HEK293 (cell line): ENCODE measurements around the gene NXPH2.

ENCODE experiments used
- CTCF ChIA-PET: fragments of 350-600 bp; formaldehyde crosslinking; extraction: SDS; loops from one replicate; lab custom pipeline; 2021; ENCODE audit warnings: antibody characterized with exemption; lab: Yijun Ruan, JAX
- POLR2A ChIA-PET: fragments of 300-600 bp; formaldehyde crosslinking; extraction: SDS; loops from one replicate; lab custom pipeline; 2020; ENCODE audit warnings: antibody characterized with exemption, inconsistent platforms; lab: Yijun Ruan, JAX
- H3K27ac ChIP-seq: fragments of 200-500 bp; sonication (Bioruptor generic); 2 replicates; pipeline ENCODE4 v1.5.1; 2014; ENCODE audit warnings: low read depth, low read length, control low read depth, inconsistent platforms; ENCODE audit errors: extremely low read depth
- H3K36me3 ChIP-seq, 2 experiments: fragments of 200-500 bp in 1 of 2; sonication (Bioruptor generic) in 1 of 2; 1 replicate in 1 of 2; 2 replicates in 1 of 2; pipeline ENCODE4 v1.5.1; 2014 to 2017; ENCODE audit warnings: inconsistent platforms in 2 of 2, low read length in 2 of 2; ENCODE audit not compliant: control insufficient read depth in 2 of 2, insufficient read depth in 1 of 2
- H3K4me1 ChIP-seq: fragments of 200-500 bp; sonication (Bioruptor generic); 2 replicates; pipeline ENCODE4 v1.5.1; 2014; ENCODE audit warnings: mild to moderate bottlenecking, low read length, inconsistent platforms; ENCODE audit not compliant: control insufficient read depth, insufficient read depth
- H3K4me3 ChIP-seq: 2 replicates; pipeline ENCODE4 v1.5.1; 2011; ENCODE audit warnings: low read depth, mild to moderate bottlenecking, control low read depth, low read length, moderate library complexity
- H3K9me3 ChIP-seq: fragments of 200-500 bp; sonication (Bioruptor generic); 2 replicates; pipeline ENCODE4 v1.5.1; 2014; ENCODE audit warnings: low read depth, low read length, inconsistent platforms; ENCODE audit not compliant: control insufficient read depth, insufficient read depth
- BCL11A ChIP-seq: fragments of 450-650 bp; formaldehyde crosslinking; IDR thresholded peaks from 2 replicates; pipeline ENCODE4 v1.5.1; 2016; ENCODE audit warnings: low read depth, missing biosample characterization, missing genetic modification characterization
- BCL6B ChIP-seq: fragments of 450-650 bp; formaldehyde crosslinking; IDR thresholded peaks from 2 replicates; pipeline ENCODE4 v1.5.1; 2017; ENCODE audit warnings: missing biosample characterization, missing genetic modification characterization
- HIC1 ChIP-seq: fragments of 450-650 bp; formaldehyde crosslinking; IDR thresholded peaks from 2 replicates; pipeline ENCODE4 v1.5.1; 2016; ENCODE audit warnings: missing biosample characterization, missing genetic modification characterization
- INSM2 ChIP-seq: fragments of 450-650 bp; formaldehyde crosslinking; IDR thresholded peaks from 2 replicates; pipeline ENCODE4 v1.5.1; 2016; ENCODE audit warnings: missing biosample characterization, missing genetic modification characterization
- KLF1 ChIP-seq: fragments of 450-650 bp; formaldehyde crosslinking; IDR thresholded peaks from 2 replicates; pipeline ENCODE4 v1.5.1; 2016; ENCODE audit warnings: missing biosample characterization, missing genetic modification characterization
- KLF7 ChIP-seq: fragments of 450-650 bp; formaldehyde crosslinking; IDR thresholded peaks from 2 replicates; pipeline ENCODE4 v1.5.1; 2016; ENCODE audit warnings: missing biosample characterization, missing genetic modification characterization, borderline replicate concordance
- MEIS1 ChIP-seq: sonication (generic); formaldehyde crosslinking; IDR thresholded peaks from 2 replicates; pipeline ENCODE4 v1.8.1; 2022; ENCODE audit warnings: missing genetic modification reagents, mild to moderate bottlenecking, borderline replicate concordance
- PRDM4 ChIP-seq: fragments of 450-650 bp; formaldehyde crosslinking; IDR thresholded peaks from 2 replicates; pipeline ENCODE4 v1.5.1; 2017; ENCODE audit warnings: missing biosample characterization, missing genetic modification characterization
- SCRT2 ChIP-seq: fragments of 450-650 bp; formaldehyde crosslinking; IDR thresholded peaks from 2 replicates; pipeline ENCODE4 v1.5.1; 2016; ENCODE audit warnings: missing biosample characterization, missing genetic modification characterization
- ZNF121 ChIP-seq: fragments of 450-650 bp; formaldehyde crosslinking; IDR thresholded peaks from 2 replicates; pipeline ENCODE4 v1.5.1; 2016; ENCODE audit warnings: missing biosample characterization, missing genetic modification characterization
- ZNF133 ChIP-seq: fragments of 450-650 bp; formaldehyde crosslinking; IDR thresholded peaks from 2 replicates; pipeline ENCODE4 v1.5.1; 2016; ENCODE audit warnings: missing biosample characterization, missing genetic modification characterization
- ZNF148 ChIP-seq: fragments of 450-650 bp; formaldehyde crosslinking; IDR thresholded peaks from 2 replicates; pipeline ENCODE4 v1.5.0; 2017; ENCODE audit warnings: missing biosample characterization, missing genetic modification characterization, borderline replicate concordance
- ZNF266 ChIP-seq: fragments of 450-650 bp; formaldehyde crosslinking; IDR thresholded peaks from 2 replicates; pipeline ENCODE4 v1.5.1; 2016; ENCODE audit warnings: missing biosample characterization, missing genetic modification characterization, low read depth
- ZNF416 ChIP-seq: fragments of 450-650 bp; formaldehyde crosslinking; IDR thresholded peaks from 2 replicates; pipeline ENCODE4 v1.5.1; 2016; ENCODE audit warnings: missing biosample characterization, missing genetic modification characterization
- ZNF473 ChIP-seq: fragments of 450-650 bp; formaldehyde crosslinking; IDR thresholded peaks from 2 replicates; pipeline ENCODE4 v1.5.1; 2017; ENCODE audit warnings: missing biosample characterization, missing genetic modification characterization
- ZNF488 ChIP-seq: fragments of 450-650 bp; formaldehyde crosslinking; IDR thresholded peaks from 2 replicates; pipeline ENCODE4 v1.5.1; 2016; ENCODE audit warnings: missing biosample characterization, missing genetic modification characterization
- ZNF521 ChIP-seq: fragments of 450-650 bp; formaldehyde crosslinking; IDR thresholded peaks from 2 replicates; pipeline ENCODE4 v1.5.1; 2017; ENCODE audit warnings: missing biosample characterization, mild to moderate bottlenecking, missing genetic modification characterization
- ZNF596 ChIP-seq: fragments of 450-650 bp; IDR thresholded peaks from 2 replicates; pipeline ENCODE4 v1.5.0; 2018; ENCODE audit warnings: missing biosample characterization, mild to moderate bottlenecking, missing genetic modification characterization, moderate library complexity
- ZNF830 ChIP-seq: fragments of 450-650 bp; IDR thresholded peaks from 2 replicates; pipeline ENCODE4 v1.5.0; 2018; ENCODE audit warnings: missing biosample characterization, missing genetic modification characterization, low read depth, mild to moderate bottlenecking, moderate library complexity
- ZSCAN16 ChIP-seq: fragments of 450-650 bp; formaldehyde crosslinking; IDR thresholded peaks from 2 replicates; pipeline ENCODE4 v1.5.1; 2016; ENCODE audit warnings: missing biosample characterization, missing genetic modification characterization
- ZSCAN30 ChIP-seq: fragments of 450-650 bp; IDR thresholded peaks from 2 replicates; pipeline ENCODE4 v1.5.1; 2018; ENCODE audit warnings: missing biosample characterization, mild to moderate bottlenecking, missing genetic modification characterization, moderate library complexity

NXPH2 gene

GRCh38 chr2:138712212-138712979 lies 67.8 kb downstream of the NXPH2 start:
- ChIA-PET POLR2A (no interaction called here), CTCF (interaction anchor here (0.8 kb wide), 1 partner anchor 117 kb away, joined by 3 read pairs; no protein-coding TSS in a partner anchor)
- TF ChIP-seq ZNF121 (tag by site-specific recombination) (no peak), ZNF830 (tag by site-specific recombination) (no peak), ZNF148 (tag by site-specific recombination) (no peak), ZNF133 (tag by site-specific recombination) (no peak), ZSCAN30 (no peak), ZSCAN16 (tag by site-specific recombination) (no peak), SCRT2 (tag by site-specific recombination) (no peak), ZNF416 (no peak), ZNF488 (tag by site-specific recombination) (no peak), ZNF266 (tag by site-specific recombination) (no peak), ZNF596 (tag by site-specific recombination) (no peak), ZNF521 (tag by site-specific recombination) (no peak), PRDM4 (tag by site-specific recombination) (no peak)
- H3K4me1 ChIP-seq = peaks cover 8% of the 10 kb centered on the region; the same call in 1 of the 2 replicates
- H3K36me3 ChIP-seq = no peaks in the 10 kb centered on the region
- no peaks in the 10 kb centered on the region for H3K9me3 ChIP-seq
- H3K4me3 ChIP-seq = no peak overlapping the region
- no peak overlapping the region for H3K27ac ChIP-seq

- H3K36me3 ChIP-seq = no peaks in the 10 kb centered on the region
- H3K27ac ChIP-seq = no peak overlapping the region
- CTCF ChIA-PET = no interaction called here
- H3K4me1 ChIP-seq = peaks cover 8% of the 10 kb centered on the region; the same call in 1 of the 2 replicates
- H3K9me3 ChIP-seq = no peaks in the 10 kb centered on the region
- POLR2A ChIA-PET = no interaction called here
- H3K4me3 ChIP-seq = no peak overlapping the region
- no peak for TF ChIP-seq BCL6B (tag by site-specific recombination)
- TF ChIP-seq KLF1 (tag by site-specific recombination) = no peak
- no peak for TF ChIP-seq HIC1 (tag by site-specific recombination)
- TF ChIP-seq INSM2 (tag by site-specific recombination) = no peak
- TF ChIP-seq ZNF473 (tag by site-specific recombination) = no peak
- TF ChIP-seq MEIS1 (CRISPR knock-in tag) = no peak
- no peak for TF ChIP-seq ZNF521 (tag by site-specific recombination)
- TF ChIP-seq BCL11A (tag by site-specific recombination) = no peak
- TF ChIP-seq KLF7 (tag by site-specific recombination) = no peak
These were observed 68.4 kb downstream of the NXPH2 start for GRCh38 chr2:138711812-138712211.
